ENCODE results near the gene C1QTNF8.

Gene C1QTNF8

DNA sequence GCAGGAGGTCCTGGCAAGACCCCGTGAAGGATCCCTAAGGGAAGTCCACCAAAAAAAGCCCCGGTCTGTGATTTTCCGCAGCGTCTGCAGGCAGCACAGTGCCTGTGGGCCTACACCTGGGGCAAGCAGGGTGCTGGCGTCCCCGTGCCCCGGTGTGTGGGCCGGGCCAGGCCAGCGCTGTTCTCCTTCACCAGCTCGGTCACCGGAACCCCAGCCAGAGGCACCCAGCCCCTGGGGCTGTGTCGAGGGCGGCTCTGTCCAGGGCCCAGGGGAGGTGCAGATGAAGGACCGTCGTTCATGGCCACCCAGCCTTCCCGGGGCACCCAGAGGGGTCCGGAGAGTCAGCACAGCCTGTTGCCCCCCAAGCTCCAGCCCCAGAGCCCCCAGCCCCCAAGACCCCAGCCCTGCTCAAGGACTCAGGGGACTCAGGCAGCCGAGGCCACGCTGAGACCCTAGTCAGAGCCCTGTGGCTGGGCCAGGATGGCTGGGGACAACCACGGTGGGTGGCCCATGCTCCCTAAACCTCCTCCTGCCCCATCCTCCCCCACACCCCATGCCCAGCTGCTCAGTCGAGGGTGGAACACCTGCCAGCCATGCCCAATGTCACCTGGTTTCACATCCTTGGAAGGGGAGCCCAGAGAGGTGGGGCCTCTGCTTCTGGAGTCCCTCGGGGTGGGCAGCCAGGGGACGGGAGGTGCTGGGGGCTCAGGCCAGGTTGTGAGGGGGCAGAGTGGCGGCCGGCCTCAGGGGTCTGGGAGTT, 5.7 kb upstream of the C1QTNF8 start:
- no peak for DNase-seq
- H3K4me3 ChIP-seq (ENCODE audit: control insufficient read depth in 1 of 7, extremely low read depth in 1 of 7, insufficient read depth in 4 of 7, low read depth in 2 of 7, low read length in 6 of 7): no peak overlapping the region
- CTCF ChIA-PET: interaction anchor here (0.7 to 1.5 kb wide), 3 partner anchors 43 to 284 kb away, joined by 3 to 5 read pairs (median 3); no protein-coding TSS in a partner anchor
- no peak overlapping the region for H3K27ac ChIP-seq (ENCODE audit: insufficient read depth in 1 of 2, low read depth in 1 of 2, low read length in 2 of 2, poor library complexity in 1 of 2, severe bottlenecking in 2 of 2)
- POLR2A ChIA-PET: no interaction called here
- no peaks in the 10 kb centered on the region for H3K9me3 ChIP-seq (ENCODE audit: control extremely low read depth in 1 of 5, control insufficient read depth in 4 of 5, insufficient read depth in 2 of 5, low read depth in 1 of 5, low read length in 4 of 5)
- H3K27me3 ChIP-seq (replicated peaks in 2 of 5; ENCODE audit: control insufficient read depth in 4 of 5, insufficient read depth in 5 of 5, low read length in 4 of 5): peaks cover 0 to 81% (median 4%) of the 10 kb centered on the region in 5 experiments
- WGBS (ENCODE audit: insufficient coverage): 60% methylated on average over 15 of the region's 25 CpGs
- no peaks in the 10 kb centered on the region for H3K36me3 ChIP-seq (ENCODE audit: control insufficient read depth in 4 of 4, insufficient read depth in 4 of 4, low read length in 3 of 4)
- peaks cover 0 to 6% (median 2%) of the 10 kb centered on the region in 4 experiments for H3K4me1 ChIP-seq (ENCODE audit: control extremely low read depth in 1 of 4, control insufficient read depth in 4 of 4, insufficient read depth in 4 of 4, low read length in 3 of 4)

- CTCF ChIA-PET: interaction anchor here (0.7 to 0.8 kb wide), 2 partner anchors 43 to 284 kb away, joined by 3 read pairs; no protein-coding TSS in a partner anchor
- no peaks in the 10 kb centered on the region for H3K36me3 ChIP-seq (ENCODE audit: control insufficient read depth in 4 of 4, insufficient read depth in 4 of 4, low read length in 3 of 4)
- 68% methylated on average over 19 of the region's 25 CpGs for WGBS (ENCODE audit: insufficient coverage)
- no peak overlapping the region for H3K4me3 ChIP-seq (ENCODE audit: control insufficient read depth in 1 of 7, extremely low read depth in 1 of 7, insufficient read depth in 4 of 7, low read depth in 2 of 7, low read length in 6 of 7)
- POLR2A ChIA-PET: no interaction called here
- H3K9me3 ChIP-seq (ENCODE audit: control extremely low read depth in 1 of 5, control insufficient read depth in 4 of 5, insufficient read depth in 2 of 5, low read depth in 1 of 5, low read length in 4 of 5): no peaks in the 10 kb centered on the region
- H3K4me1 ChIP-seq (ENCODE audit: control extremely low read depth in 1 of 4, control insufficient read depth in 4 of 4, insufficient read depth in 4 of 4, low read length in 3 of 4): peaks cover 0 to 6% (median 2%) of the 10 kb centered on the region in 4 experiments
- DNase-seq: no peak
- peaks cover 0 to 85% (median 4%) of the 10 kb centered on the region in 5 experiments for H3K27me3 ChIP-seq (replicated peaks in 2 of 5; ENCODE audit: control insufficient read depth in 4 of 5, insufficient read depth in 5 of 5, low read length in 4 of 5)
- H3K27ac ChIP-seq (ENCODE audit: insufficient read depth in 1 of 2, low read depth in 1 of 2, low read length in 2 of 2, poor library complexity in 1 of 2, severe bottlenecking in 2 of 2): no peak overlapping the region
Observed at GRCh38 chr16:1101133-1101532, 5.1 kb upstream of the C1QTNF8 start.

- Histone ChIP-seq H3K27me3 (replicated peaks in 2 of 5; ENCODE audit: control insufficient read depth in 4 of 5, insufficient read depth in 5 of 5, low read length in 4 of 5) (peaks cover 0 to 88% (median 4%) of the 10 kb centered on the region in 5 experiments), H3K4me1 (ENCODE audit: control extremely low read depth in 1 of 4, control insufficient read depth in 4 of 4, insufficient read depth in 4 of 4, low read length in 3 of 4) (peaks cover 0 to 6% (median 2%) of the 10 kb centered on the region in 4 experiments), H3K4me3 (ENCODE audit: control insufficient read depth in 1 of 7, extremely low read depth in 1 of 7, insufficient read depth in 4 of 7, low read depth in 2 of 7, low read length in 6 of 7) (no peak overlapping the region), H3K27ac (ENCODE audit: insufficient read depth in 1 of 2, low read depth in 1 of 2, low read length in 2 of 2, poor library complexity in 1 of 2, severe bottlenecking in 2 of 2) (no peak overlapping the region), H3K9me3 (ENCODE audit: control extremely low read depth in 1 of 5, control insufficient read depth in 4 of 5, insufficient read depth in 2 of 5, low read depth in 1 of 5, low read length in 4 of 5) (no peaks in the 10 kb centered on the region), H3K36me3 (ENCODE audit: control insufficient read depth in 4 of 4, insufficient read depth in 4 of 4, low read length in 3 of 4) (no peaks in the 10 kb centered on the region)
- no peak for DNase-seq
- CTCF ChIA-PET: no interaction called here
- POLR2A ChIA-PET: no interaction called here
- 64% methylated on average over 13 of the region's 21 CpGs for WGBS (ENCODE audit: insufficient coverage)
Observed at GRCh38 chr16:1100084-1100800, 4.2 kb upstream of the C1QTNF8 start.

GRCh38 chr16:1099189-1100083, 3.4 kb upstream of the C1QTNF8 start:
- H3K27ac ChIP-seq (ENCODE audit: insufficient read depth in 1 of 2, low read depth in 1 of 2, low read length in 2 of 2, poor library complexity in 1 of 2, severe bottlenecking in 2 of 2): no peak overlapping the region
- WGBS (ENCODE audit: insufficient coverage): 54% methylated on average over 30 of the region's 35 CpGs

GRCh38 chr16:1098266-1098991, 2.4 kb upstream of the C1QTNF8 start:
- CTCF ChIA-PET: interaction anchor here (0.6 to 1.7 kb wide), 3 partner anchors 13 to 571 kb away, joined by 3 to 4 read pairs (median 3); no protein-coding TSS in a partner anchor
- Histone ChIP-seq H3K4me1 (ENCODE audit: control extremely low read depth in 1 of 4, control insufficient read depth in 4 of 4, insufficient read depth in 4 of 4, low read length in 3 of 4) (peaks cover 0 to 5% (median 2%) of the 10 kb centered on the region in 4 experiments), H3K36me3 (ENCODE audit: control insufficient read depth in 4 of 4, insufficient read depth in 4 of 4, low read length in 3 of 4) (no peaks in the 10 kb centered on the region), H3K27me3 (replicated peaks in 2 of 5; ENCODE audit: control insufficient read depth in 4 of 5, insufficient read depth in 5 of 5, low read length in 4 of 5) (peaks cover 0 to 87% (median 7%) of the 10 kb centered on the region in 5 experiments), H3K4me3 (ENCODE audit: control insufficient read depth in 1 of 7, extremely low read depth in 1 of 7, insufficient read depth in 4 of 7, low read depth in 2 of 7, low read length in 6 of 7) (no peak overlapping the region), H3K27ac (ENCODE audit: insufficient read depth in 1 of 2, low read depth in 1 of 2, low read length in 2 of 2, poor library complexity in 1 of 2, severe bottlenecking in 2 of 2) (no peak overlapping the region), H3K9me3 (ENCODE audit: control extremely low read depth in 1 of 5, control insufficient read depth in 4 of 5, insufficient read depth in 2 of 5, low read depth in 1 of 5, low read length in 4 of 5) (peaks cover 0 to 2% (median 0%) of the 10 kb centered on the region in 5 experiments)
- DNase-seq: no peak
- POLR2A ChIA-PET: no interaction called here
- WGBS (ENCODE audit: insufficient coverage): 44% methylated on average over 28 of the region's 34 CpGs

More at GRCh38 chr16:1099189-1100083, 3.4 kb upstream of the C1QTNF8 start:
- Histone ChIP-seq H3K4me1 (ENCODE audit: control extremely low read depth in 1 of 4, control insufficient read depth in 4 of 4, insufficient read depth in 4 of 4, low read length in 3 of 4) (peaks cover 0 to 6% (median 2%) of the 10 kb centered on the region in 4 experiments), H3K4me3 (ENCODE audit: control insufficient read depth in 1 of 7, extremely low read depth in 1 of 7, insufficient read depth in 4 of 7, low read depth in 2 of 7, low read length in 6 of 7) (no peak overlapping the region), H3K9me3 (ENCODE audit: control extremely low read depth in 1 of 5, control insufficient read depth in 4 of 5, insufficient read depth in 2 of 5, low read depth in 1 of 5, low read length in 4 of 5) (no peaks in the 10 kb centered on the region), H3K27me3 (replicated peaks in 2 of 5; ENCODE audit: control insufficient read depth in 4 of 5, insufficient read depth in 5 of 5, low read length in 4 of 5) (peaks cover 0 to 87% (median 4%) of the 10 kb centered on the region in 5 experiments), H3K36me3 (ENCODE audit: control insufficient read depth in 4 of 4, insufficient read depth in 4 of 4, low read length in 3 of 4) (no peaks in the 10 kb centered on the region)
- DNase-seq: no peak
- CTCF ChIA-PET: interaction anchor here (0.9 to 1.7 kb wide), 2 partner anchors 12 to 44 kb away, joined by 3 to 4 read pairs; no protein-coding TSS in a partner anchor
- POLR2A ChIA-PET: no interaction called here

DNA sequence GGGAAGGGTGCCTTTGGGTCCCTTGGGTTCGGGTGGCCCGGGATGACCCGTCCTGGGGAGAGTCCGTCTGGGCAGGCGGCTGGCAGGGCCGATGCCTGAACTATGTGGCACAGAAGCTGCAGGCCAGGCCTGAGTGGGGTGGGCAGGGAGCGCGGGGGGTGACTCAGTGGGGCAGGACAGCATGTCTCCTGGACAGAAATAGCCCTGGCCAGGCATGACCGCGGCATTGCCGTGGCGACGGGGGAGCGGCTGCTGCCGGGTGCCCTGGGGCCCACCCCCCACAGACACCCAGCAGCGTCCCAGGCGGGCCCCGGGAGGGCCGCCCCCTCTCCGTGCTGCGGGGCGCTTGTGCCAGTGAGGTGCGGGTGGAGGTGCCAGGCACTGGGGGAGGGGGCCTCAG, 1.8 kb upstream of the C1QTNF8 start:
- 87% methylated on average over 13 of the region's 23 CpGs for WGBS (ENCODE audit: insufficient coverage)
- DNase-seq: no peak
- ChIA-PET POLR2A (no interaction called here), CTCF (interaction anchor here (1.7 kb wide), 1 partner anchor 43 kb away, joined by 4 read pairs; no protein-coding TSS in a partner anchor)
- Histone ChIP-seq H3K27me3 (replicated peaks in 2 of 5; ENCODE audit: control insufficient read depth in 4 of 5, insufficient read depth in 5 of 5, low read length in 4 of 5) (peaks cover 0 to 83% (median 7%) of the 10 kb centered on the region in 5 experiments), H3K9me3 (ENCODE audit: control extremely low read depth in 1 of 5, control insufficient read depth in 4 of 5, insufficient read depth in 2 of 5, low read depth in 1 of 5, low read length in 4 of 5) (peaks cover 0 to 3% (median 0%) of the 10 kb centered on the region in 5 experiments), H3K27ac (ENCODE audit: insufficient read depth in 1 of 2, low read depth in 1 of 2, low read length in 2 of 2, poor library complexity in 1 of 2, severe bottlenecking in 2 of 2) (no peak overlapping the region), H3K4me3 (ENCODE audit: control insufficient read depth in 1 of 7, extremely low read depth in 1 of 7, insufficient read depth in 4 of 7, low read depth in 2 of 7, low read length in 6 of 7) (no peak overlapping the region), H3K36me3 (ENCODE audit: control insufficient read depth in 4 of 4, insufficient read depth in 4 of 4, low read length in 3 of 4) (no peaks in the 10 kb centered on the region), H3K4me1 (ENCODE audit: control extremely low read depth in 1 of 4, control insufficient read depth in 4 of 4, insufficient read depth in 4 of 4, low read length in 3 of 4) (no peaks in the 10 kb centered on the region)
